Spleen (tissue), 11 donors: ENCODE results near the gene PCTP. TPM values are rescaled to one million over a fixed set of nuclear protein-coding genes. Genes with fewer than 3 reads are reported as not detected.

ENCODE experiments used
- DNase-seq: peaks from one replicate; pipeline ENCODE4 v3.0.0-alpha.2; 2020
- H3K27ac ChIP-seq, 8 donors: fragments of 200-600 bp; sonication (generic) in 7 of 8; 1 replicate in 4 of 8; 2 replicates in 4 of 8; pipeline versions ENCODE4 v1.5.0 to v1.8.0; 2016 to 2021; ENCODE audit warnings: inconsistent platforms in 4 of 8, mild to moderate bottlenecking in 4 of 8, moderate library complexity in 1 of 8
- H3K27me3 ChIP-seq, 7 donors: fragments of 200-600 bp; sonication (generic) in 6 of 7; replicated peaks in 1 of 7; 1 replicate in 4 of 7; 2 replicates in 3 of 7; pipeline versions ENCODE4 v1.5.0 to v1.8.0; 2016 to 2021; ENCODE audit warnings: inconsistent platforms in 3 of 7, mild to moderate bottlenecking in 1 of 7
- H3K36me3 ChIP-seq, 6 donors: fragments of 200-600 bp; sonication (generic) in 5 of 6; 1 replicate in 4 of 6; 2 replicates in 2 of 6; pipeline versions ENCODE4 v1.5.0 to v1.8.0; 2016 to 2021; ENCODE audit warnings: inconsistent platforms in 2 of 6
- H3K4me1 ChIP-seq, 6 donors: fragments of 200-600 bp; sonication (generic) in 5 of 6; 1 replicate in 3 of 6; 2 replicates in 3 of 6; pipeline versions ENCODE4 v1.5.0 to v1.8.0; 2016 to 2021; ENCODE audit warnings: inconsistent platforms in 3 of 6
- H3K4me3 ChIP-seq, 8 donors: fragments of 200-600 bp; sonication (generic) in 7 of 8; 1 replicate in 4 of 8; 2 replicates in 4 of 8; pipeline versions ENCODE4 v1.5.0 to v1.8.0; 2016 to 2021; ENCODE audit warnings: inconsistent platforms in 4 of 8, mild to moderate bottlenecking in 4 of 8, moderate library complexity in 2 of 8
- H3K9me3 ChIP-seq, 8 donors: fragments of 200-600 bp; sonication (generic) in 7 of 8; 1 replicate in 4 of 8; 2 replicates in 4 of 8; pipeline versions ENCODE4 v1.5.0 to v1.8.0; 2016 to 2021; ENCODE audit warnings: inconsistent platforms in 4 of 8
- CTCF ChIP-seq, 11 experiments: fragments of 200-600 bp in 7 of 11; fragments of 450-650 bp in 4 of 11; sonication (generic) in 4 of 11; IDR thresholded peaks in 8 of 11; conservative IDR thresholded peaks in 3 of 11; 1 replicate in 7 of 11; 2 replicates in 4 of 11; pipeline versions ENCODE4 v1.4.0 to v1.8.0; 2016 to 2021; ENCODE audit warnings: antibody characterized with exemption in 11 of 11, inconsistent platforms in 4 of 11, mild to moderate bottlenecking in 1 of 11
- POLR2A ChIP-seq, 3 donors: fragments of 450-650 bp; IDR thresholded peaks; one replicate each; pipeline ENCODE4 v1.5.1; 2017; ENCODE audit warnings: antibody characterized with exemption in 3 of 3, mild to moderate bottlenecking in 1 of 3
- POLR2AphosphoS5 ChIP-seq, 3 donors: sonication (generic); formaldehyde crosslinking; IDR thresholded peaks; one replicate each; pipeline ENCODE4 v1.5.1; 2017; ENCODE audit warnings: antibody characterized with exemption in 3 of 3
- WGBS, 5 donors: extraction: QIAGEN DNeasy Blood & Tissue Kit in 3 of 5; methylation state at CpG; one replicate each; pipeline versions ENCODE4 v1.1.5 to v1.1.7; 2013 to 2018; 5-methylcytosine and 5-hydroxymethylcytosine counted together
- intact Hi-C: fragments of 100-400 bp; cut with DNase I; formaldehyde crosslinking; loops from one replicate; pipeline ENCODE4 v1.15.0; 2023; ENCODE audit warnings: low total_unique reads
- polyA plus RNA-seq, 3 donors: library from polyadenylated mRNA; stranded (reverse); fragments of 200-250 nt; gene quantifications; one replicate each; pipeline ENCODE4 v1.2.1, GENCODE V29; 2013
- total RNA-seq, 7 donors: library from RNA; depleted of rRNA in 3 of 7; stranded (reverse); fragments of >200 nt in 3 of 7; fragmentation: NEBNext Ultra II Directional in 4 of 7; extraction: Animal tissue kit (Norgen Biotek cat#: 25700) in 4 of 7; gene quantifications; one replicate each; pipeline versions ENCODE4 v1.1.0 to v1.2.1, GENCODE V29; 2016 to 2021
- donor health status: healthy with polysubstance abuse.
- donor health status: DM: no; HTN: no; CAD: no; lungs with moderate emphysema.
- donor health status: DM: no; HTN: no; CAD: no.
- donor health status: Bipolar disorder and iron deficiency.
- donor health status: healthy.
- donor health status: DM: no; HTN: no; CAD: no.
- donor health status: DM: yes; HTN: yes; CAD: no.

The PCTP gene
- total and polyA plus RNA-seq, 10 donors, result 9.3 to 23.5 (median 18.5) TPM

DNA sequence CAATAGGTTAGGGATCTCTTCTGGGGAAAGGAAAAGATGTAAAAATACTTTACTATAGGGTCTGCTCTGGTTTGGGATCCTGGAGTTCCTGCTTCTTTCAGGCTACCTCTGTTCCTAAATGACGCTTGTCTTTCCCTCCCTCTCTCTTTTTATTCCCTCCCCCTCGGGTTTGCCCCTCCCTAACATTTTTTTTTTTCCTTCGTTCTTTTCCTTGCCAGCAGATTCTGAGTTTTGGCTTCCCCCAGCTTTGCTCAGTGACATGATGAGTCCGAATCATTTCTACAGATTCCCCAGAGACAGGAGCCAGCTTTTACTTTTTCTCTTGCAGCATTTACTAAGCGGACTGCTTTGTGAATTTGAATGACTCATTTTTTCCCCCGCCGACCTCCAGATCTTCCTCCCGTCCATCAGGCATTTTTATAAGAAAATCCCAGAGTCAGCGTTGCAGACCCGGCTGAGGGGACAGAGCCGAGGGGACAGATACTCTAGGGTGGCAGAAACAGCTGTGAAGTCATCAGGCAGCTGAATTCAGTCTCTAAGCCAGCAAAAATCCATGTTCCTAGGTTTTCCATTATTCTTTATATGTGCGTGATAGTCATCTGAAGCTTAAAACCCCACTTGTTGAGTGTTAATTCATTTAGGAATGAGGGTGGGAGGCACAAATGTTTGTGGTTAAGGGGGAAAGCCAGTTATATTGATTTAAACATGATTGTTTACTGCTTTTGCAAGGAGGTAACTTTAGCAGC is 27.9 kb upstream of the PCTP start, which contains the start of gene TMEM100:
TMEM100 (minus strand) TSS at position 123 of the 746 bp plus-strand sequence. CDS start 1,794 bp downstream, outside the sequence.
- intact Hi-C loops, result no loop called here
- peaks cover 0 to 37% (median 0%) of the 10 kb centered on the region in 7 donors for H3K27me3 ChIP-seq
- H3K27ac ChIP-seq, result peak within 1 kb of the TSS in 7 of 8 donors; percentile 27 to 69 (median 50)
- TF ChIP-seq CTCF (IDR thresholded peaks at IDR 0.05 in 8 of 11, conservative IDR thresholded peaks at IDR 0.05 in 3 of 11) (no peak), POLR2A (IDR thresholded peaks at IDR 0.05) (no peak), POLR2AphosphoS5 (IDR thresholded peaks at IDR 0.05) (no peak)
- no peak for DNase-seq
- H3K9me3 ChIP-seq, result no peaks in the 10 kb centered on the region
- no peaks in the 10 kb centered on the region for H3K36me3 ChIP-seq
- peaks cover 0 to 8% (median 0%) of the 10 kb centered on the region in 6 donors for H3K4me1 ChIP-seq
- H3K4me3 ChIP-seq, result peak within 1 kb of the TSS in 5 of 8 donors; percentile 6 to 49 (median 9)
- WGBS, 5 donors, result 21 to 33% (median 30%) methylated on average over 12 of the region's 12 CpGs

- intact Hi-C loops, result no loop called here
- H3K4me1 ChIP-seq, result peaks cover 0 to 5% (median 0%) of the 10 kb centered on the region in 6 donors
- no peaks in the 10 kb centered on the region for H3K36me3 ChIP-seq
- peak overlapping the region in 3 of 8 donors; percentile 6 to 49 (median 35) for H3K4me3 ChIP-seq
- peaks cover 0 to 37% (median 0%) of the 10 kb centered on the region in 7 donors for H3K27me3 ChIP-seq
- H3K9me3 ChIP-seq, result no peaks in the 10 kb centered on the region
- TF ChIP-seq CTCF (IDR thresholded peaks at IDR 0.05 in 8 of 11, conservative IDR thresholded peaks at IDR 0.05 in 3 of 11), result no peak
- TF ChIP-seq POLR2A (IDR thresholded peaks at IDR 0.05), result no peak
- no peak for TF ChIP-seq POLR2AphosphoS5 (IDR thresholded peaks at IDR 0.05)
- peak overlapping the region in 5 of 8 donors; percentile 27 to 69 (median 50) for H3K27ac ChIP-seq
- DNase-seq, result no peak
Observed at GRCh38 chr17:55723488-55723848, 27.4 kb upstream of the PCTP start.

DNA sequence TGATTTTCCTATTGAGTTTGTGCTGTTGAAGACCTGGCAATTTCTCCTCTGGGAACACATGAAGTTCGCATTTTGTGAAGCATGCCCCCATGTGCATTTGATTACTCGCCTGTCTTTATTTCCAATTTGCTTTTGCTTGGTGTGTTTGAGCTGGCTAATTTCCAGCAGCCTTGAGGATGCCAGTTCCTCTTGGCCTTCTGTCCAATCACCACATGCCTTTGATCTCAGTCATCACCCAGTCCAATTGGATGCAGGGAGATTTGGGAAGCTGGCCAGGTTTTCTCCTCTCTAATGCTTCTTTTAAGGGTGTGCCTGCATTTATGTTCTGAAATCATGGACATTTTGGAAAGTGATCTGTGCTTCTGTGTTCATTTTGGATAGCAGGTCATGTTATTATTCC is 24.4 kb upstream of the PCTP start:
- TF ChIP-seq POLR2A (IDR thresholded peaks at IDR 0.05) (no peak), POLR2AphosphoS5 (IDR thresholded peaks at IDR 0.05) (no peak), CTCF (IDR thresholded peaks at IDR 0.05 in 8 of 11, conservative IDR thresholded peaks at IDR 0.05 in 3 of 11) (no peak)
- H3K9me3 ChIP-seq, result no peaks in the 10 kb centered on the region
- no peak overlapping the region for H3K4me3 ChIP-seq
- H3K4me1 ChIP-seq, result peaks cover 0 to 4% (median 3%) of the 10 kb centered on the region in 6 donors
- intact Hi-C loops, result no loop called here
- H3K27me3 ChIP-seq, result peaks cover 0 to 29% (median 0%) of the 10 kb centered on the region in 7 donors
- H3K27ac ChIP-seq, result no peak overlapping the region
- H3K36me3 ChIP-seq, result no peaks in the 10 kb centered on the region
- no peak for DNase-seq
- 74 to 93% (median 75%) methylated on average over 2 of the region's 2 CpGs for WGBS, 5 donors

DNA sequence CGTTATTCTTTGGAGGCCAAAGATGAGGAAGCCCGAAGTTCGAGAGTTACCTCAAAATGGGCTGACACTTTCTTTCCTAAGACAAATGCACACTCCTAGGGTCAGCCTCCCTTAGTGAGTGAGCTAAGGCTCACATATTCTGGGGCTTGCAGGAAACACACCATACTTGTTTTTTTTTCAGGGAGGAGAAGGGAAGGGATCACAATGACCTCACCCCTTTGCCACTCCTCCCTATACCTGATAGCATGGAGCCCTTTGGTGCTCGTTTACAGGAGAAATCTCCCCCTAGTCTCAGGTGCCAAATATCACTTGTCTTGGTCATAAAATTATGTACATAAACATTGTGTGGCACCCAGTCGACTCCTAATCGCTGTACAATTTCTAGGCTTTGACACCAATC is 23.6 kb upstream of the PCTP start:
- no peaks in the 10 kb centered on the region for H3K9me3 ChIP-seq
- H3K4me3 ChIP-seq, result no peak overlapping the region
- peaks cover 0 to 27% (median 0%) of the 10 kb centered on the region in 7 donors for H3K27me3 ChIP-seq
- H3K27ac ChIP-seq, result no peak overlapping the region
- DNase-seq, result no peak
- peaks cover 0 to 11% (median 3%) of the 10 kb centered on the region in 6 donors for H3K4me1 ChIP-seq
- intact Hi-C loops, result no loop called here
- 87 to 96% (median 91%) methylated on average over 6 of the region's 6 CpGs for WGBS, 5 donors
- no peaks in the 10 kb centered on the region for H3K36me3 ChIP-seq
- TF ChIP-seq POLR2A (IDR thresholded peaks at IDR 0.05) (no peak), POLR2AphosphoS5 (IDR thresholded peaks at IDR 0.05) (no peak), CTCF (IDR thresholded peaks at IDR 0.05 in 8 of 11, conservative IDR thresholded peaks at IDR 0.05 in 3 of 11) (no peak)
